DND-41 (cell line): ENCODE results near the gene ZNF536.

Experiments
- ATAC-seq: fragments of 200-7000 bp; cut with Tn5 transposase; 3 replicates; pipeline ENCODE4 v1.9.1; 2021; ENCODE audit warnings: low read depth; ENCODE audit not compliant: insufficient read depth
- DNase-seq: peaks from one replicate; pipeline ENCODE4 v3.0.0-alpha.2; 2020
- H2AFZ ChIP-seq: 2 replicates; pipeline ENCODE4 v1.6.0; 2012; ENCODE audit warnings: low read depth, low read length
- H3K27ac ChIP-seq: 2 replicates; pipeline ENCODE4 v1.5.1; 2012; ENCODE audit warnings: low read length, inconsistent platforms
- H3K27me3 ChIP-seq: fragments of 200-600 bp; sonication (generic); 2 replicates; pipeline ENCODE4 v1.6.0; 2012; ENCODE audit warnings: low read length, mild to moderate bottlenecking, inconsistent platforms; ENCODE audit not compliant: insufficient read depth, poor library complexity
- H3K36me3 ChIP-seq: 2 replicates; pipeline ENCODE4 v1.5.1; 2012; ENCODE audit warnings: low read length, inconsistent platforms; ENCODE audit not compliant: insufficient read depth
- H3K4me1 ChIP-seq: 2 replicates; pipeline ENCODE4 v1.5.1; 2012; ENCODE audit warnings: mild to moderate bottlenecking, low read length; ENCODE audit not compliant: insufficient read depth
- H3K4me2 ChIP-seq: 2 replicates; pipeline ENCODE4 v1.6.0; 2012; ENCODE audit warnings: mild to moderate bottlenecking, moderate library complexity, low read length, inconsistent platforms; ENCODE audit not compliant: insufficient read depth
- H3K4me3 ChIP-seq, 2 experiments: fragments of 200-600 bp in 1 of 2; shearing (Covaris generic) in 1 of 2; 2 replicates each; pipeline ENCODE4 v1.5.1; 2012 to 2016; ENCODE audit warnings: inconsistent platforms in 2 of 2, low read length in 2 of 2, mild to moderate bottlenecking in 2 of 2, low read depth in 1 of 2, moderate library complexity in 1 of 2
- H3K79me2 ChIP-seq: 2 replicates; pipeline ENCODE4 v1.6.0; 2012; ENCODE audit warnings: low read length, inconsistent platforms; ENCODE audit not compliant: insufficient read depth
- H3K9ac ChIP-seq: 2 replicates; pipeline ENCODE4 v1.6.0; 2012; ENCODE audit warnings: low read depth, mild to moderate bottlenecking, inconsistent platforms, low read length, moderate library complexity
- H3K9me3 ChIP-seq: 2 replicates; pipeline ENCODE4 v1.5.1; 2012; ENCODE audit warnings: low read length, moderate library complexity, mild to moderate bottlenecking, inconsistent platforms; ENCODE audit not compliant: insufficient read depth, severe bottlenecking
- H4K20me1 ChIP-seq: 2 replicates; pipeline ENCODE4 v1.6.0; 2012; ENCODE audit warnings: low read length; ENCODE audit not compliant: insufficient read depth
- CTCF ChIP-seq: IDR thresholded peaks from 2 replicates; pipeline ENCODE4 v1.5.1; 2012; ENCODE audit warnings: borderline replicate concordance, low read length, moderate library complexity, mild to moderate bottlenecking; ENCODE audit not compliant: poor library complexity, severe bottlenecking; ENCODE audit errors: extremely low read depth
- EZH2 ChIP-seq: IDR thresholded peaks from 3 replicates; pipeline ENCODE4 v1.6.1; 2012; ENCODE audit warnings: borderline replicate concordance, low read depth, mild to moderate bottlenecking, moderate library complexity, low read length, inconsistent platforms; ENCODE audit not compliant: severe bottlenecking

The ZNF536 gene

DNA sequence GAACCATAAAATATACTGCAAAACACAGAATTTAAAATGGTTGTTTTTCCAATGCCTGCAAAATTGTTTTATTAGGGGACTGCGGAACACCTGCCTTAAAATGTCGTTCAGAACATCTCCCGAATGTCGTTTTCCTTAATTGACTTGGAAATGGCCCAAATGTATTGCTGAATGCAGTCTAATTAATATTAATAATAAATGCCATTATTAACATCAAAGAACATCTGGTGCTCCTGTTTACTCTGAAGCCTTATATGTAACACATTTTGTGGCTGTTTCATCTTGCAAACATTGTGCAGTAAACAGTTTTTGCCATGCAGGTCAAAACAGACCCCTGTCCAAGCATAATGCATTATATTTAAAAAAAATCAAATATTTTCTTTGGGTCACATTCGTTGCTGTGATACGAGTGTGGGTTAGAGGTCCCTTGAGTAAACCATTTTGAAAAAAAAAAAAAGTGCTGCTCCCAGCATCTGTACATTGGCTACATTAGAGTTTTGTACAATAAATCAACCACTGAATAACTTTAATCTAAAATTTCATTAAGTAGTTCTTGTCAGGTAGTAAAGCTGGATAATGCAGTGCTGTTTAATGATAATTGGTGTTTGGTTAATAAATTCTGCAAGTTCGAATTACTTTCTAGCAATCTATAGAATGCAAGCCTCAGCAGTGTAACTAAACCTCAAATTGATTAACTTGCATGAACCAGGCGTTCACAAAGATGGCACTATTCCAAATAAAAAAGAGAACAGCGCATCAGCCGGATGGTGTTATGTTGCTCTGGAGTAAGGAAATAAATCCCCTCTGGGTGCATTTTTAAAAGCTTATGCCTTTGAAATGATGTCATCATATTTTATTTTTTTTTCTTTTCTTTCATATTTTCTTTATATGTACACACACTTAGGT, 140.2 kb downstream of the ZNF536 start:
- no peaks in the 10 kb centered on the region for H3K4me1 ChIP-seq
- no peak for ATAC-seq
- no peaks in the 10 kb centered on the region for H3K27me3 ChIP-seq
- H3K36me3 ChIP-seq: no peaks in the 10 kb centered on the region
- H3K4me3 ChIP-seq: no peak overlapping the region
- H3K4me2 ChIP-seq: no peak overlapping the region
- no peaks in the 10 kb centered on the region for H3K9me3 ChIP-seq
- H4K20me1 ChIP-seq: peaks cover 3% of the 10 kb centered on the region; the same call in 1 of the 2 replicates
- no peaks in the 10 kb centered on the region for H3K79me2 ChIP-seq
- H3K27ac ChIP-seq: no peak overlapping the region
- DNase-seq: no peak
- TF ChIP-seq CTCF: no peak
- no peak for TF ChIP-seq EZH2
- H3K9ac ChIP-seq: no peak overlapping the region
- H2AFZ ChIP-seq: no peak overlapping the region

- Histone ChIP-seq H3K27me3 (no peaks in the 10 kb centered on the region), H3K4me2 (no peak overlapping the region), H3K27ac (no peak overlapping the region), H3K36me3 (no peaks in the 10 kb centered on the region), H3K4me1 (no peaks in the 10 kb centered on the region), H3K79me2 (no peaks in the 10 kb centered on the region), H3K9me3 (no peaks in the 10 kb centered on the region), H3K4me3 (no peak overlapping the region), H3K9ac (no peak overlapping the region), H4K20me1 (peaks cover 3% of the 10 kb centered on the region; the same call in 1 of the 2 replicates), H2AFZ (no peak overlapping the region)
- no peak for DNase-seq
- no peak for TF ChIP-seq CTCF
- no peak for TF ChIP-seq EZH2
- no peak for ATAC-seq
Measured at GRCh38 chr19:30513082-30513411, 140.9 kb downstream of the ZNF536 start.

DNA sequence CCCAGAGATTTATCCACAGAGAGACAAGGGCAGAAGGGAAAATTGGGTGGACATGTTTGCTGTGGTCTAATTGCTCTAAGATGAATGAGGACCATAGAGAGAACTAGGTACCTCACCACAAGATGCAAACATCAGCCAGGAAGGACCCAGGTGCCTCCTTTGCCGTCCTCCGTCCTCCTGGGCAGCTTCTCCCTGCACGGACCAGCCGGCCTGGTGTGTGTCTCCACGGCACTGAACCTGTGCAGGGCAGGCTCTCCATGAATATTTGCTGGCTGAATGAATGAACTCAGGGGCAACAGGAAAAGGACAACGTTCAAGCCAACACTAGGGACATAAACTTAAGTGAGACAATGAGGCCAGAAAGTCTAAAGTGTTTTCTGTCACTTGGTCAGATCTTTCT, 143.9 kb downstream of the ZNF536 start:
- Histone ChIP-seq H4K20me1 (no peaks in the 10 kb centered on the region), H3K79me2 (no peaks in the 10 kb centered on the region), H3K4me2 (no peak overlapping the region), H3K36me3 (no peaks in the 10 kb centered on the region), H3K9me3 (no peaks in the 10 kb centered on the region), H3K4me3 (no peak overlapping the region), H3K27ac (no peak overlapping the region), H2AFZ (no peak overlapping the region), H3K4me1 (no peaks in the 10 kb centered on the region), H3K27me3 (no peaks in the 10 kb centered on the region), H3K9ac (no peak overlapping the region)
- no peak for ATAC-seq
- DNase-seq: no peak
- TF ChIP-seq CTCF (no peak), EZH2 (no peak)
